Activated naive CD8-positive, alpha-beta T cell treated with anti-CD3 and anti-CD28 coated beads, Interleukin-2, amount 50 U/mL, for 24 hours (primary cell): ENCODE results near the gene SLCO1B3.
"Not testable (repeated sequence)": the region's sequence is repeated elsewhere in the genome, so short reads cannot be mapped to it uniquely, and the experiment has no call there.

ENCODE experiments used
- ATAC-seq: fragments of 150-1000 bp; cut with Tn5 transposase; one replicate; pipeline ENCODE4 v1.10.0; 2021
- DNase-seq: peaks from one replicate; pipeline ENCODE4 v3.0.0; 2021
- H3K27ac Mint-ChIP-seq: one replicate; pipeline ENCODE4 v1.8.0; 2021; ENCODE audit warnings: mild to moderate bottlenecking, mixed read lengths
- H3K27me3 Mint-ChIP-seq: one replicate; pipeline ENCODE4 v1.8.0; 2021; ENCODE audit warnings: mixed read lengths
- H3K36me3 Mint-ChIP-seq: one replicate; pipeline ENCODE4 v1.8.0; 2021; ENCODE audit warnings: low read depth, mixed read lengths
- H3K4me1 Mint-ChIP-seq: one replicate; pipeline ENCODE4 v1.8.0; 2021; ENCODE audit warnings: mixed read lengths
- H3K4me3 Mint-ChIP-seq: one replicate; pipeline ENCODE4 v1.8.0; 2021; ENCODE audit warnings: mild to moderate bottlenecking, moderate library complexity, mixed read lengths
- H3K9me3 Mint-ChIP-seq: one replicate; pipeline ENCODE4 v1.8.0; 2021; ENCODE audit warnings: mixed read lengths

Gene SLCO1B3, protein sequence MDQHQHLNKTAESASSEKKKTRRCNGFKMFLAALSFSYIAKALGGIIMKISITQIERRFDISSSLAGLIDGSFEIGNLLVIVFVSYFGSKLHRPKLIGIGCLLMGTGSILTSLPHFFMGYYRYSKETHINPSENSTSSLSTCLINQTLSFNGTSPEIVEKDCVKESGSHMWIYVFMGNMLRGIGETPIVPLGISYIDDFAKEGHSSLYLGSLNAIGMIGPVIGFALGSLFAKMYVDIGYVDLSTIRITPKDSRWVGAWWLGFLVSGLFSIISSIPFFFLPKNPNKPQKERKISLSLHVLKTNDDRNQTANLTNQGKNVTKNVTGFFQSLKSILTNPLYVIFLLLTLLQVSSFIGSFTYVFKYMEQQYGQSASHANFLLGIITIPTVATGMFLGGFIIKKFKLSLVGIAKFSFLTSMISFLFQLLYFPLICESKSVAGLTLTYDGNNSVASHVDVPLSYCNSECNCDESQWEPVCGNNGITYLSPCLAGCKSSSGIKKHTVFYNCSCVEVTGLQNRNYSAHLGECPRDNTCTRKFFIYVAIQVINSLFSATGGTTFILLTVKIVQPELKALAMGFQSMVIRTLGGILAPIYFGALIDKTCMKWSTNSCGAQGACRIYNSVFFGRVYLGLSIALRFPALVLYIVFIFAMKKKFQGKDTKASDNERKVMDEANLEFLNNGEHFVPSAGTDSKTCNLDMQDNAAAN

DNA sequence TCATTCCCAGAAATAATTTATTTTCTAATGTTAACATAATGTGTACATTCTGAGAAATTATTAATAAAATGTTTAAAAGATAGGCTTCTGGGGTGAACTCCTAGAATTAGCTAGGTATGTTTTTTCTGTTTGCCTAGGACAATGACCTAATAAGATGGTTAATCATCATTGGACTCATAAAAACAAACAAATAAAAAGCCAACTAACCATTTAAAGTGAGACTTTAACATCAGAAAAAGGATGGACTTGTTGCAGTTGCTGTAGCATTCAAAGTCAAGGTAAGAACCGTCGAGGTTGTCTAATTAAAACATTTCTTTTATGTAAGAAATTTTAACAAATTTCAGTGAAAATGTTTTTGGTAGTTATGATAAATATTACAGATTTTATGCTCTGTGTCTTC, at the start of gene SLCO1B3:
Gene SLCO1B3, plus strand, starts transcription at position 219 of the 400 bp plus-strand sequence. CDS start 5,034 bp downstream, outside the sequence.
- ATAC-seq (no peak), DNase-seq (no peak)
- no peaks in the 10 kb centered on the region for H3K36me3 Mint-ChIP-seq
- H3K4me1 Mint-ChIP-seq: no peaks in the 10 kb centered on the region
- H3K9me3 Mint-ChIP-seq: no peaks in the 10 kb centered on the region
- no peak within 1 kb of the TSS for H3K4me3 Mint-ChIP-seq
- H3K27me3 Mint-ChIP-seq: no peaks in the 10 kb centered on the region
- no peak within 1 kb of the TSS for H3K27ac Mint-ChIP-seq

DNA sequence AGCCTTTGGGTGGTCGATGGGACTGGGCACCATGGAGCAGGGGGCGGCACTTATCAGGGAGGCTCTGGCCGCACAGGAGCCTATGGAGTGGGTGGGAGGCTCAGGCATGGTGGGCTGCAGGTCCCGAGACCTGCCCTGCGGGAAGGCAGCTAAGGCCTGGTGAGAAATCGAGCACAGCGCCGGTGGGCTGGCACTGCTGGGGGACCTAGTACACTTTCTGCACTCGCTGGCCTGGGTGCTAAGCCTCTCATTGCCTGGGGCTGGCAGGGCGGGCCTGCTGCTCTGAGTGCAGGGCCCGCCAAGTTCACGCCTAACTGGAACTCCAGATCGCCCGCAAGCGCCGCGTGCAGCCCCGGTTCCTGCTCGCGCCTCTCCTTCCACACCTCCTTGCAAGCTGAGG, 33.1 kb upstream of the SLCO1B3 start:
- no peaks in the 10 kb centered on the region for H3K4me1 Mint-ChIP-seq
- no peaks in the 10 kb centered on the region for H3K27me3 Mint-ChIP-seq
- DNase-seq (no peak), ATAC-seq (no peak)
- no peak overlapping the region for H3K4me3 Mint-ChIP-seq
- no peak overlapping the region for H3K27ac Mint-ChIP-seq
- no peaks in the 10 kb centered on the region for H3K36me3 Mint-ChIP-seq
- peaks cover 5% of the 10 kb centered on the region for H3K9me3 Mint-ChIP-seq

DNA sequence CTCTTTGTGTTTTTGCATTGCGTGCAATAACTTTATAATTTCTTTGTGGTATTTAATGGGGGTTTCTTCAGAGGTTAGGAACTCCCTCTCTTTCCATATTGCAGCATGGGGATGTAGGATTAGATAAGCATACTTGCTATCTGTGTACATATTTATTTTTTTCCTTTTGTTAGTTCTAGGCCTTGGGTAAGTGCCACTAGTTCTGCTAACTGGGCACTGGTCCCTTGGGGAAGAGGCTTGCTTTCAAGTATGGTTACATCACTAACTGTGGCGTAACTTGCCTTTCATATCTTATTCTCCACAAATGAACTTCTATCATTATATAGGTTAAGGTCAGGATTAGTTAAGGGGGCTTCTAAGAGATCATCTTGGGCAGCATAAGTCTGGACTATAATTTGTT, 31.5 kb upstream of the SLCO1B3 start:
- Mint-ChIP-seq H3K9me3 (peaks cover 5% of the 10 kb centered on the region), H3K4me3 (no peak overlapping the region), H3K27me3 (no peaks in the 10 kb centered on the region), H3K27ac (no peak overlapping the region), H3K4me1 (no peaks in the 10 kb centered on the region), H3K36me3 (no peaks in the 10 kb centered on the region)
- ATAC-seq (no peak), DNase-seq (no peak)

DNA sequence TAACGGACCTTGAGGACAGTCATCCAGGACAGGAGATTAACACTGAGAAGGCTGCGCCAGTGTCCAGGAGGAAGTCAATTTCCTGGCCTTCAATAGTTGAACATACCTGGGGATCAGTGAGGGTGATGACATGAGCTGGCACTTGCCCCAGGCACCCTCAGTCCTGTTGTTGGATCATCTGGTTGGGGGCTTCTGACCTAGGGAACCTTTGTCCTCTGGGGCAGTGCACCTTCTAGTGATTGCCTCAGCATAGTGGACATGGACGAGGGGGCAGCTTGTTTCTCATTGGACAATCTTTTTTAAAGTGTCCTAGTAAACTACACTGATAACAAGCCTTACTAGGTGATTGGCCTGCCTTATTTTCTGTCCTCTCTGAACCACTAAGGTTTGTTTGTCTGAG, 30.5 kb upstream of the SLCO1B3 start:
- ATAC-seq, DNase-seq, H3K36me3 Mint-ChIP-seq, H3K4me1 Mint-ChIP-seq, H3K4me3 Mint-ChIP-seq, H3K27me3 Mint-ChIP-seq, H3K27ac Mint-ChIP-seq, H3K9me3 Mint-ChIP-seq: not testable (repeated sequence)

DNA sequence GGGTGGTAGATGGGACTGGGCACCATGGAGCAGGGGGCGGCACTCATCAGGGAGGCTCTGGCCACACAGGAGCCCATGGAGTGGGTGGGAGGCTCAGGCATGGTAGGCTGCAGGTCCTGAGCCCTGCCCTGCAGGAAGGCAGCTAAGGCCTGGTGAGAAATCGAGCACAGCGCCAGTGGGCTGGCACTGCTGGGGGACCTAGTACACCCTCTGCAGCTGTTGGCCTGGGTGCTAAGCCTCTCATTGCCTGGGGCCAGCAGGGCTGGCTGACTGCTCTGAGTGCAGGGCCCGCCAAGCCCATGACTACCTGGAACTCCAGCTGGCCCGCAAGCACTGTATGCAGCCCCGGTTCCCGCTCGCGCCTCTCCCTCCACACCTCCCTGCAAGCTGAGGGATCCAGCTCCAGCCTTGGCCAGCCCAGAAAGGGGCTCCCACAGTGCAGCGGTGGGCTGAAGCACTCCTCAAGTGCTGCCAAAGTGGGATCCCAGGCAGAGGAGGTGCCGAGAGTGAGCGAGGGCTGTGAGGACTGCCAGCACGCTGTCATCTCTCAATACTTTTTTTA, 26.6 kb upstream of the SLCO1B3 start:
- peaks cover 10% of the 10 kb centered on the region for H3K9me3 Mint-ChIP-seq
- ATAC-seq, H3K36me3 Mint-ChIP-seq, H3K4me3 Mint-ChIP-seq, H3K4me1 Mint-ChIP-seq, DNase-seq, H3K27ac Mint-ChIP-seq, H3K27me3 Mint-ChIP-seq: not testable (repeated sequence)

DNA sequence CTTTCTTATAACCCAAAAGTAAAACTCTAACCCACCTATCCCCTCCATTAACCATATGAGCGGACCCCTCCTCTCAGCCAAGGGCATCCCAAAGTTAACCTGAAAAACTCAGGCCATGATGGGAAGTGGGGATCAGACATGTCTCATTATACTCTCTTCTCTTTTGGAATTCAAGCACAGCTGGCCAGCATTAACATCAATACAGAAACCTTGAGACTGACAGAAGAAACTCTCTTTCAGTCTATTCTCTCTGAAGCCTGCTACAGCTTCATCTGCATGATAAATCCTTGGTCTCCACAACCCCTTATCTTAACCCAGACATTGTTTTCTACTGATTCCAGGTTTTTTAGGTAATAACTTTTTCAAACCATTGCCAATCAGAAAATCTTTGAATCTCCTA, 17.5 kb upstream of the SLCO1B3 start:
- ATAC-seq: no peak
- Mint-ChIP-seq H3K36me3 (no peaks in the 10 kb centered on the region), H3K27ac (no peak overlapping the region), H3K4me1 (no peaks in the 10 kb centered on the region), H3K9me3 (peaks cover 5% of the 10 kb centered on the region), H3K4me3 (no peak overlapping the region), H3K27me3 (no peaks in the 10 kb centered on the region)
- no peak for DNase-seq

DNA sequence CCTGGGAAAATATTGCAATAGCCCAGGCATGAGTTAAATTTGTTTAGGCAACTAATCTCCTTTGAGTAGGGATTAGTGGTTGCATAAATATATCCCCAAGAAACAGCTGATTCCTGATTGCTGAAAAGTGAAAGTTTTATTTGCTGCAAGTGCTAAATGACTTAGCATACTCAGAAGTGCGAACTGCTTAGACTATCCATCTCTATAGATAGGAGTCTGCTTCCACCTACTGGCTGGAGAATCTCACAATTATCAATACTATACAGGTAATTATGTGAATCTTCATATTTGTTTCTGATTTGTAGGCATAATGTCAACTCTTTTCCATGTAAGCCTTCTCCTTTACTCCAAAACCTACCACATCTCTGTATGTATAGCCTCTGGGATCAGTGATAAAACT, 12.0 kb upstream of the SLCO1B3 start:
- no peak for ATAC-seq
- Mint-ChIP-seq H3K4me3 (no peak overlapping the region), H3K27ac (no peak overlapping the region), H3K4me1 (no peaks in the 10 kb centered on the region), H3K9me3 (no peaks in the 10 kb centered on the region), H3K27me3 (no peaks in the 10 kb centered on the region), H3K36me3 (no peaks in the 10 kb centered on the region)
- DNase-seq: no peak

DNA sequence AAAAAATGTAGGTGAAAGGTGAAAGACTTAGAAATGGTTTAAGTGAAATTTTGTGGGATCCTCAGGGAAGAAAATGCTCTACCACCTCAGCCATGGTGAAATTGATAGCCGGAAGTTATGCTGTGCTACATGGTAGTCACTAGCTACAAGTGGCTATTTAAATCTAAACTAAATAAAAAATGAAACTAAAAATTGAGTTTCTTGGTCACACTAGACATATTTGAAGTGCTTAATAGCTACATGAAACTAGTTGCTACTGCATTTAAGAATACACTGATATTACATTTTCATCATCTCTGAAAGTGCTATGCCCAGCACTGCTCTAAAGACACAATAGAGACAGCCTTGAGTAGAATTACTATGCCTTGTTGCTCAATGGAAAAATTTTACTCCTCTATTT, 10.3 kb upstream of the SLCO1B3 start:
- H3K4me1 Mint-ChIP-seq: no peaks in the 10 kb centered on the region

DNA sequence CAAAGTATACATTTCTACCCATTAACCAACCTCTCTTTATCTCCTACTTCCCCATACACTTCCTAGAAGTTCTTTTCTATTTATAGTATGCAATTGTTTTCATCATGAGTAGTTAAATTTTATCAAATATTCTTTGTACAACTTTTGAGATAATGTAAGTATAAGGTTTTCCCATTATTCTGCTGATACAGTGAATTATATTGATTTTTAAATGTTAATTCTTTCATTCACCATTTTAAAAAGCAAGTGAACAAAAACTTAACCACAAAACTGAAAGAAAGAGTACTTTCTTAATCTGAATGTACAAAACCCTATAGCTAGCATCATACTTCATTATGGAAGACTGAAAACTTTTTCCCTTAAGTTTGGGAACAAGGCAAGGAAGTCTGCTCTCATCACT, 9.5 kb upstream of the SLCO1B3 start:
- Mint-ChIP-seq H3K9me3 (no peaks in the 10 kb centered on the region), H3K4me3 (no peak overlapping the region), H3K27me3 (no peaks in the 10 kb centered on the region), H3K27ac (no peak overlapping the region), H3K36me3 (no peaks in the 10 kb centered on the region), H3K4me1 (no peaks in the 10 kb centered on the region)
- DNase-seq (no peak), ATAC-seq (no peak)

More for the DNA sequence above, 10.3 kb upstream of the SLCO1B3 start:
- ATAC-seq (no peak), DNase-seq (no peak)
- Mint-ChIP-seq H3K4me3 (no peak overlapping the region), H3K27ac (no peak overlapping the region), H3K27me3 (no peaks in the 10 kb centered on the region), H3K9me3 (no peaks in the 10 kb centered on the region), H3K36me3 (no peaks in the 10 kb centered on the region)

DNA sequence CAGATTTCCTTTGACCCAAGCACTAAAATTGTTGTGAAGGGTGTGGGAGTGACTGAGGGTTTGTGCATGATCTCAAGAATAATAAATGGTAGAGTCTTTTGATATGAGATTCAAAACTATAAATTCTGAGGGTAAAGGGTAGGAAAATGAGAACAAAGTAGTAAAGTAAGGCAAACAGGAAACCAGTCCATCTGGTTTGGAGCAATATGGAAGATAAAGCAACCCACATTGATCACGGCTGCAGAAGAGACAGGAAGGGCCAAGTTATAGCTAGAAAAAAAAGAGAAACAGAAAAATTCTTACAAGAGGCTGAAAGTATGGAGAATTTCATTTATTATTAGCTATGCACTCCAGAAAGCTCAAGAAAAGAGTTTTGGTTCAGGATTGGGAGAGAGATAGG, 4.6 kb upstream of the SLCO1B3 start:
- DNase-seq (no peak), ATAC-seq (no peak)
- Mint-ChIP-seq H3K27ac (no peak overlapping the region), H3K4me3 (no peak overlapping the region), H3K4me1 (no peaks in the 10 kb centered on the region), H3K9me3 (no peaks in the 10 kb centered on the region), H3K36me3 (no peaks in the 10 kb centered on the region), H3K27me3 (no peaks in the 10 kb centered on the region)

DNA sequence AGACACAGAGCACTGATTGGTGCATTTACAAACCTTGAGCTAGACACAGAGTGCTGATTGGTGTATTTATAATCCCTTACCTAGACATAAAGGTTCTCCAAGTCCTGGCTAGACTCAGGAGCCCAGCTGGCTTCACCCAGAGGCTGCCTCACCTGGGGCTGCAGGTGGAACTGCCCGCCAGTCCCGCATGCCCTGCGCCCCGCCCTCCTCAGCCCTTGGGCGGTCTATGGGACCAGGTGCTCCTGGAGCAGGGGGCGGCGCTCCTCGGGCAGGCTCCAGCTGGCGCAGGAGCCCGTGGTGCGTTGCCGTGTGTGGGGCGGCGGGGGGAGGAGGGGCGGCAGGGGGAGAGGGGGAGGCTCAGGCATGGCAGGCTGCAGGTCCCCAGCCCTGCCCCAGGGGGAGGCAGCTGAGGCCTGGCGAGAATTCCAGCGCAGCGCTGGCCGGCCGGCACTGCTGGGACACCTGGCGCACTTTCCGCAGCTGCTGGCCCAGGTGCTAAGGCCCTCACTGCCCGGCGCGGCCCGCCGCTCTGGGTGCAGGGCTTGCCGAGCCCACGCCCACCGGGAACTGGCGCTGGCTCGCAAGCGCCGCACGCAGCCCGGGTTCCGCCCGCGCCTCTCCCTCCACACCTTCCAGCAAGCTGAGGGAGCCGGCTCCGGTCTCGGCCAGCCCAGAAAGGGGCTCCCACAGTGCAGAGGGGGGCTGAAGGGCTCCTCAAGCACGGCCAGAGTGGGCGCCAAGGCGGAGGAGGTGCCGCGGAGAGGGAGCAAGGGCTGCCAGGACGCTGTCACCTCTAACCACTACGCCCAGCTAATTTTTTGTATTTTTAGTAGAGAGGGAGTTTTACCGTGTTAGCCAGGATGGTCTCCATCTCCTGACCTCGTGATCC, 3.1 kb upstream of the SLCO1B3 start:
- H3K4me3 Mint-ChIP-seq: no peak overlapping the region

DNA sequence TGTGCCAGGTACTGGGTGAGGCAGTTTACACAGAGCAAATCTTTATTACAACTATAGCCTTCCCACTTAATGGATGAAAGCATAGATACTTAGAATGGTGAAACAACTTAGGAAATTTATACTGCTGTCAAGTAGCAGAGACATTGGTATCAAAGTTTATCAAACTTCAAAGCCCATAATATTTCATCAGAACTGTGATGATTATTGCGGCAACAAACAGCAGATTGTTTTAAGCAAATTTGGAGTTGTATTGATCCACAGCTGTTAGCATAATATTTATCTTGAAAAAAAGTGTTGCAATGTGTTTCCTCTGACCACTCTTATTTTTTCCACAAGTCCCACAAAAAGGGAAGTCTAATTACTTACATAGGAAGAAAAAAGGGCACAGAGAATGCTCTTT, 2.0 kb upstream of the SLCO1B3 start:
- Mint-ChIP-seq H3K27me3 (no peaks in the 10 kb centered on the region), H3K36me3 (no peaks in the 10 kb centered on the region), H3K4me1 (no peaks in the 10 kb centered on the region), H3K4me3 (no peak overlapping the region), H3K9me3 (no peaks in the 10 kb centered on the region), H3K27ac (no peak overlapping the region)
- no peak for ATAC-seq
- no peak for DNase-seq

More for the DNA sequence above, 3.1 kb upstream of the SLCO1B3 start:
- Mint-ChIP-seq H3K27ac (no peak overlapping the region), H3K9me3 (no peaks in the 10 kb centered on the region), H3K4me1 (no peaks in the 10 kb centered on the region), H3K36me3 (no peaks in the 10 kb centered on the region), H3K27me3 (no peaks in the 10 kb centered on the region)
- no peak for ATAC-seq
- no peak for DNase-seq

DNA sequence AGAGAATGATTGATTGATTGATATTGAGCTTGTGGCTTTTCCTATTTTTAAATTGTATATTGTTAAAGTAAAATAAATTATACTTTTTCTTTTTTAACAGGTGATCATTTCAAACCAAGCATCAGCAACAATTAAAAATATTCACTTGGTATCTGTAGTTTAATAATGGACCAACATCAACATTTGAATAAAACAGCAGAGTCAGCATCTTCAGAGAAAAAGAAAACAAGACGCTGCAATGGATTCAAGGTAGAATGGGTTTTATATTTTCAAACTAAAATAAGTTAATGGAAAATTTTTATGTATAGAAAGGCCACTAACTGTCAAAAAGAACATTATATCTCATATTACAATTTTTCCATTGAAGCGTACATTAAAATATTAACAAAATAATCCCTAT, 5.1 kb downstream of the SLCO1B3 start:
- H3K4me1 Mint-ChIP-seq: no peaks in the 10 kb centered on the region
- H3K4me3 Mint-ChIP-seq: no peak overlapping the region
- H3K36me3 Mint-ChIP-seq: no peaks in the 10 kb centered on the region
- no peak for DNase-seq
- no peaks in the 10 kb centered on the region for H3K27me3 Mint-ChIP-seq
- peaks cover 3% of the 10 kb centered on the region for H3K9me3 Mint-ChIP-seq
- no peak for ATAC-seq
- no peak overlapping the region for H3K27ac Mint-ChIP-seq

DNA sequence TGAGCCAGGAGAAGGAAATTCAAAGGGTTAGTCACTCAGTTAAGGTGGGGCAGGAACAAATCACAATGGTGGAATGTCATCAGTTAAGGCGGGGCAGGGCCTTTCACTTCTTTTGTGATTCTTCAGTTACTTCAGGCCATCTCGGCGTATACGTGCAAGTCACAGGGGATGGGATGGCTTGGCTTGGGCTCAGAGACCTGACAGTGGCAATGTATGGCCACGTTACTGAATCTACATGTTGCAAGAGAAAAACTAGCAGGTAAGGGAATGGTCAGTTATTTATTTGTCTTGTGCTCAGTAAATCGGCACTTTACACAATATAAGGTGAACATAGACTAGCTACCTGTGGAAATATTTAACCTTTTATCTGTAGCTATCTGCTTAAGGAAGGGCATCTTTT, 11.9 kb downstream of the SLCO1B3 start:
- H3K27me3 Mint-ChIP-seq: no peaks in the 10 kb centered on the region
- ATAC-seq: no peak
- H3K4me1 Mint-ChIP-seq: no peaks in the 10 kb centered on the region
- H3K4me3 Mint-ChIP-seq: no peak overlapping the region
- no peak for DNase-seq
- no peaks in the 10 kb centered on the region for H3K36me3 Mint-ChIP-seq
- peaks cover 5% of the 10 kb centered on the region for H3K9me3 Mint-ChIP-seq
- no peak overlapping the region for H3K27ac Mint-ChIP-seq
